OCI-LY1 (cell line): ENCODE measurements around the gene DDR2.

Experiments used
- H2AFZ ChIP-seq: fragments of 200-600 bp; sonication (generic), shearing (Covaris generic); 2 replicates; pipeline ENCODE4 v1.6.0; 2014; ENCODE audit warnings: antibody characterized with exemption, mild to moderate bottlenecking, low read length
- H3F3A ChIP-seq: fragments of 200-600 bp; sonication (generic), shearing (Covaris generic); 2 replicates; pipeline ENCODE4 v1.6.0; 2014; ENCODE audit warnings: mild to moderate bottlenecking, antibody characterized with exemption, low read length, moderate library complexity; ENCODE audit not compliant: insufficient read depth
- H3K27ac ChIP-seq: fragments of 200-600 bp; sonication (generic); 2 replicates; pipeline ENCODE4 v1.5.1; 2014; ENCODE audit warnings: low read length, mixed run types, mild to moderate bottlenecking, low read depth; ENCODE audit not compliant: poor library complexity, severe bottlenecking
- H3K27me3 ChIP-seq: fragments of 200-600 bp; sonication (generic); 2 replicates; pipeline ENCODE4 v1.6.0; 2014; ENCODE audit warnings: antibody characterized with exemption, mild to moderate bottlenecking, low read length, moderate library complexity; ENCODE audit not compliant: insufficient read depth
- H3K36me3 ChIP-seq: fragments of 200-600 bp; sonication (generic); 2 replicates; pipeline ENCODE4 v1.6.1; 2014; ENCODE audit warnings: mild to moderate bottlenecking, antibody characterized with exemption, low read length, moderate library complexity, mixed read lengths; ENCODE audit not compliant: insufficient read depth
- H3K4me1 ChIP-seq: fragments of 200-600 bp; sonication (generic); 2 replicates; pipeline ENCODE4 v1.5.1; 2014; ENCODE audit warnings: mild to moderate bottlenecking, low read length, moderate library complexity; ENCODE audit not compliant: insufficient read depth, severe bottlenecking
- H3K4me2 ChIP-seq: fragments of 200-600 bp; sonication (generic), shearing (Covaris generic); 2 replicates; pipeline ENCODE4 v1.6.1; 2014; ENCODE audit warnings: low read length
- H3K4me3 ChIP-seq: fragments of 200-600 bp; sonication (generic); 2 replicates; pipeline ENCODE4 v1.5.1; 2014; ENCODE audit warnings: low read length, low read depth, mild to moderate bottlenecking, mixed read lengths; ENCODE audit not compliant: poor library complexity, severe bottlenecking
- H3K79me2 ChIP-seq: fragments of 200-600 bp; shearing (Covaris generic); 2 replicates; pipeline ENCODE4 v1.6.1; 2016; ENCODE audit warnings: mixed run types, low read length, mixed read lengths; ENCODE audit not compliant: insufficient read depth
- H3K9ac ChIP-seq: fragments of 200-600 bp; sonication (generic), shearing (Covaris generic); 2 replicates; pipeline ENCODE4 v1.6.1; 2014; ENCODE audit warnings: mild to moderate bottlenecking, low read length, mixed read lengths
- H3K9me2 ChIP-seq: fragments of 200-600 bp; sonication (generic), shearing (Covaris generic); 2 replicates; pipeline ENCODE4 v1.6.1; 2014; ENCODE audit warnings: low read depth, mild to moderate bottlenecking, low read length, mixed read lengths
- H3K9me3 ChIP-seq: fragments of 200-600 bp; shearing (Covaris generic); 2 replicates; pipeline ENCODE4 v1.6.1; 2014; ENCODE audit warnings: low read length, mixed read lengths
- H4K20me1 ChIP-seq: fragments of 200-600 bp; sonication (generic), shearing (Covaris generic); 2 replicates; pipeline ENCODE4 v1.6.0; 2016; ENCODE audit warnings: mild to moderate bottlenecking, low read length; ENCODE audit not compliant: insufficient read depth
- CTCF ChIP-seq: fragments of 200-600 bp; sonication (generic), shearing (Covaris generic); IDR thresholded peaks from 2 replicates; pipeline ENCODE4 v1.5.1; 2017; ENCODE audit warnings: mild to moderate bottlenecking, antibody characterized with exemption, low read length, moderate library complexity, mixed read lengths
- EZH2 ChIP-seq: fragments of 200-600 bp; sonication (generic), shearing (Covaris generic); IDR thresholded peaks from 2 replicates; pipeline ENCODE4 v1.8.0; 2017; ENCODE audit warnings: borderline replicate concordance, mixed run types, mild to moderate bottlenecking, antibody characterized with exemption, low read length, moderate library complexity, mixed read lengths

The DDR2 gene

GRCh38 chr1:162674034-162674608 is 41.9 kb downstream of the DDR2 start:
- Histone ChIP-seq H3K27me3 (no peaks in the 10 kb centered on the region), H3K4me3 (no peak overlapping the region), H3K36me3 (no peaks in the 10 kb centered on the region), H3K4me1 (no peaks in the 10 kb centered on the region), H3K27ac (no peak overlapping the region), H3K9ac (no peak overlapping the region), H2AFZ (no peak overlapping the region), H4K20me1 (no peaks in the 10 kb centered on the region), H3K79me2 (no peaks in the 10 kb centered on the region), H3K9me3 (no peaks in the 10 kb centered on the region), H3K9me2 (no peaks in the 10 kb centered on the region), H3F3A (no peaks in the 10 kb centered on the region), H3K4me2 (no peak overlapping the region)
- no peak for TF ChIP-seq EZH2
- no peak for TF ChIP-seq CTCF

- Histone ChIP-seq H3K27ac (no peak overlapping the region), H3K36me3 (no peaks in the 10 kb centered on the region), H3K4me2 (no peak overlapping the region), H2AFZ (no peak overlapping the region), H3K27me3 (no peaks in the 10 kb centered on the region), H3K9me3 (no peaks in the 10 kb centered on the region), H3K79me2 (no peaks in the 10 kb centered on the region), H4K20me1 (no peaks in the 10 kb centered on the region), H3K9me2 (no peaks in the 10 kb centered on the region), H3K4me3 (no peak overlapping the region), H3F3A (no peaks in the 10 kb centered on the region), H3K9ac (no peak overlapping the region), H3K4me1 (no peaks in the 10 kb centered on the region)
- TF ChIP-seq CTCF: no peak
- no peak for TF ChIP-seq EZH2
Observed at GRCh38 chr1:162676087-162676486, 43.8 kb downstream of the DDR2 start.

GRCh38 chr1:162676750-162677149 is 44.5 kb downstream of the DDR2 start:
- Histone ChIP-seq H3K27ac (no peak overlapping the region), H3K4me3 (no peak overlapping the region), H3K9me2 (no peaks in the 10 kb centered on the region), H3K9me3 (no peaks in the 10 kb centered on the region), H3K4me2 (no peak overlapping the region), H3K79me2 (no peaks in the 10 kb centered on the region), H4K20me1 (no peaks in the 10 kb centered on the region), H3K36me3 (no peaks in the 10 kb centered on the region), H3F3A (no peaks in the 10 kb centered on the region), H2AFZ (no peak overlapping the region), H3K9ac (no peak overlapping the region), H3K4me1 (no peaks in the 10 kb centered on the region), H3K27me3 (no peaks in the 10 kb centered on the region)
- TF ChIP-seq CTCF: no peak
- TF ChIP-seq EZH2: no peak
